SJCRH30 (cell line): Measurements from ENCODE around the gene CDHR3. TPM values are rescaled to one million over a fixed set of nuclear protein-coding genes. Genes with fewer than 3 reads are reported as not detected.
"Not testable (repeated sequence)": the region's sequence is repeated elsewhere in the genome, so short reads cannot be mapped to it uniquely, and the experiment has no call there.

Source experiments
- DNase-seq, 2 experiments: peaks; one replicate each; pipeline ENCODE4 v3.0.0-alpha.2; 2015 to 2020
- H3K27ac ChIP-seq: fragments of 250-450 bp; sonication (Bioruptor Pico); 2 replicates; pipeline ENCODE4 v1.5.1; 2020; ENCODE audit warnings: mild to moderate bottlenecking, moderate library complexity
- H3K27me3 ChIP-seq: fragments of 250-450 bp; sonication (Bioruptor Pico); 2 replicates; pipeline ENCODE4 v1.5.1; 2020; ENCODE audit warnings: mild to moderate bottlenecking, moderate library complexity
- H3K36me3 ChIP-seq: fragments of 250-450 bp; sonication (Bioruptor Pico); 2 replicates; pipeline ENCODE4 v1.5.1; 2020; ENCODE audit warnings: mild to moderate bottlenecking, moderate library complexity
- H3K4me1 ChIP-seq: fragments of 250-450 bp; sonication (Bioruptor Pico); 2 replicates; pipeline ENCODE4 v1.5.1; 2020; ENCODE audit warnings: mild to moderate bottlenecking, moderate library complexity
- H3K4me3 ChIP-seq: fragments of 250-450 bp; sonication (Bioruptor Pico); 2 replicates; pipeline ENCODE4 v1.5.1; 2020; ENCODE audit warnings: mild to moderate bottlenecking, moderate library complexity
- H3K9me3 ChIP-seq: fragments of 250-450 bp; sonication (Bioruptor Pico); replicated peaks from 2 replicates; pipeline ENCODE4 v1.5.1; 2020; ENCODE audit warnings: mild to moderate bottlenecking, moderate library complexity
- total RNA-seq: library from RNA; depleted of rRNA; stranded (reverse); fragments of >200 nt; shearing (Covaris generic); gene quantifications from 2 replicates; pipeline ENCODE4 v1.2.3, GENCODE V29; 2014

CDHR3 gene
- total RNA-seq, 1 experiment from 2014 or later, result 1.5 TPM

GRCh38 chr7:105980645-105981396 is 17.8 kb downstream of the CDHR3 start:
- Histone ChIP-seq H3K36me3 (no peaks in the 10 kb centered on the region), H3K27ac (no peak overlapping the region), H3K4me1 (no peaks in the 10 kb centered on the region), H3K27me3 (no peaks in the 10 kb centered on the region), H3K4me3 (no peak overlapping the region), H3K9me3 (no peaks in the 10 kb centered on the region)
- DNase-seq, result no peak

GRCh38 chr7:105982388-105982787 is 19.3 kb downstream of the CDHR3 start:
- Histone ChIP-seq H3K9me3 (no peaks in the 10 kb centered on the region), H3K27me3 (no peaks in the 10 kb centered on the region), H3K36me3 (no peaks in the 10 kb centered on the region), H3K4me3 (no peak overlapping the region), H3K4me1 (no peaks in the 10 kb centered on the region), H3K27ac (no peak overlapping the region)
- no peak for DNase-seq

- not testable (repeated sequence) for H3K9me3 ChIP-seq, H3K27ac ChIP-seq, DNase-seq, H3K36me3 ChIP-seq, H3K4me1 ChIP-seq, H3K27me3 ChIP-seq, H3K4me3 ChIP-seq
Observed at GRCh38 chr7:105984808-105985207, 21.7 kb downstream of the CDHR3 start.

- H3K27me3 ChIP-seq, result no peaks in the 10 kb centered on the region
- H3K4me1 ChIP-seq, result no peaks in the 10 kb centered on the region
- H3K27ac ChIP-seq, result no peak overlapping the region
- H3K9me3 ChIP-seq, result no peaks in the 10 kb centered on the region
- H3K4me3 ChIP-seq, result no peak overlapping the region
- DNase-seq, result no peak
- no peaks in the 10 kb centered on the region for H3K36me3 ChIP-seq
Observed at GRCh38 chr7:105985229-105985628, 22.2 kb downstream of the CDHR3 start.

GRCh38 chr7:105985672-105986215 is 22.7 kb downstream of the CDHR3 start:
- Histone ChIP-seq H3K9me3 (no peaks in the 10 kb centered on the region), H3K27me3 (no peaks in the 10 kb centered on the region), H3K4me1 (no peaks in the 10 kb centered on the region), H3K27ac (no peak overlapping the region), H3K36me3 (no peaks in the 10 kb centered on the region), H3K4me3 (no peak overlapping the region)
- no peak for DNase-seq

GRCh38 chr7:105987046-105987445 is 24.0 kb downstream of the CDHR3 start:
- DNase-seq, result no peak

GRCh38 chr7:105988276-105988675 is 25.2 kb downstream of the CDHR3 start:
- no peak overlapping the region for H3K27ac ChIP-seq
- no peak for DNase-seq
- H3K27me3 ChIP-seq, result no peaks in the 10 kb centered on the region
- H3K9me3 ChIP-seq, result no peaks in the 10 kb centered on the region
- no peaks in the 10 kb centered on the region for H3K36me3 ChIP-seq
- H3K4me1 ChIP-seq, result no peaks in the 10 kb centered on the region
- H3K4me3 ChIP-seq, result no peak overlapping the region

More at GRCh38 chr7:105987046-105987445, 24.0 kb downstream of the CDHR3 start:
- H3K9me3 ChIP-seq, result no peaks in the 10 kb centered on the region
- no peak overlapping the region for H3K27ac ChIP-seq
- H3K36me3 ChIP-seq, result no peaks in the 10 kb centered on the region
- H3K4me3 ChIP-seq, result no peak overlapping the region
- H3K4me1 ChIP-seq, result no peaks in the 10 kb centered on the region
- no peaks in the 10 kb centered on the region for H3K27me3 ChIP-seq

GRCh38 chr7:105989191-105989590 is 26.1 kb downstream of the CDHR3 start:
- H3K27ac ChIP-seq, result no peak overlapping the region
- no peaks in the 10 kb centered on the region for H3K4me1 ChIP-seq
- H3K36me3 ChIP-seq, result no peaks in the 10 kb centered on the region
- no peaks in the 10 kb centered on the region for H3K27me3 ChIP-seq
- DNase-seq, result no peak
- no peak overlapping the region for H3K4me3 ChIP-seq
- no peaks in the 10 kb centered on the region for H3K9me3 ChIP-seq

- Histone ChIP-seq H3K27me3 (no peaks in the 10 kb centered on the region), H3K4me3 (no peak overlapping the region), H3K27ac (no peak overlapping the region), H3K4me1 (no peaks in the 10 kb centered on the region), H3K9me3 (no peaks in the 10 kb centered on the region), H3K36me3 (no peaks in the 10 kb centered on the region)
- no peak for DNase-seq
Observed at GRCh38 chr7:105989686-105990085, 26.6 kb downstream of the CDHR3 start.

- no peaks in the 10 kb centered on the region for H3K4me1 ChIP-seq
- DNase-seq, result no peak
- H3K27ac ChIP-seq, result no peak overlapping the region
- no peaks in the 10 kb centered on the region for H3K9me3 ChIP-seq
- H3K27me3 ChIP-seq, result no peaks in the 10 kb centered on the region
- H3K4me3 ChIP-seq, result no peak overlapping the region
- H3K36me3 ChIP-seq, result no peaks in the 10 kb centered on the region
Observed at GRCh38 chr7:105990141-105990540, 27.1 kb downstream of the CDHR3 start.

GRCh38 chr7:105990727-105991453 is 27.8 kb downstream of the CDHR3 start:
- Histone ChIP-seq H3K27me3 (no peaks in the 10 kb centered on the region), H3K36me3 (no peaks in the 10 kb centered on the region), H3K4me3 (no peak overlapping the region), H3K27ac (no peak overlapping the region), H3K9me3 (no peaks in the 10 kb centered on the region), H3K4me1 (no peaks in the 10 kb centered on the region)
- DNase-seq, result no peak

GRCh38 chr7:105992905-105993304 is 29.8 kb downstream of the CDHR3 start:
- Histone ChIP-seq H3K4me1 (no peaks in the 10 kb centered on the region), H3K4me3 (no peak overlapping the region), H3K9me3 (no peaks in the 10 kb centered on the region), H3K27ac (no peak overlapping the region), H3K27me3 (no peaks in the 10 kb centered on the region), H3K36me3 (no peaks in the 10 kb centered on the region)
- no peak for DNase-seq

GRCh38 chr7:105996860-105997737 is 34.0 kb downstream of the CDHR3 start:
- Histone ChIP-seq H3K9me3 (no peaks in the 10 kb centered on the region), H3K4me1 (peaks cover 7% of the 10 kb centered on the region; the same call in 1 of the 2 replicates), H3K27ac (no peak overlapping the region), H3K4me3 (no peak overlapping the region), H3K27me3 (no peaks in the 10 kb centered on the region), H3K36me3 (no peaks in the 10 kb centered on the region)
- DNase-seq, result no peak

- DNase-seq, result no peak
- Histone ChIP-seq H3K9me3 (no peaks in the 10 kb centered on the region), H3K27me3 (peaks cover 4% of the 10 kb centered on the region; the same call in 1 of the 2 replicates), H3K36me3 (no peaks in the 10 kb centered on the region), H3K27ac (no peak overlapping the region), H3K4me1 (peaks cover 7% of the 10 kb centered on the region; the same call in 1 of the 2 replicates), H3K4me3 (no peak overlapping the region)
Observed at GRCh38 chr7:105999256-105999655, 36.2 kb downstream of the CDHR3 start.
